H1 (cell line): ENCODE results near the gene SLC11A1. TPM values are rescaled to one million over a fixed set of nuclear protein-coding genes. Genes with fewer than 3 reads are reported as not detected.

Experiments
- EGR1 ChIP-seq: IDR thresholded peaks from 2 replicates; pipeline ENCODE4 v1.6.1; 2011; ENCODE audit warnings: low read depth, low read length, borderline replicate concordance
- polyA plus RNA-seq, 7 experiments: library from polyadenylated mRNA; depleted of rRNA in 3 of 7; stranded (reverse) in 5 of 7; unstranded in 2 of 7; fragments of >200 nt in 5 of 7; fragments of 200-250 nt in 2 of 7; gene quantifications; 1 replicate in 5 of 7; 2 replicates in 1 of 7; 4 replicates in 1 of 7; pipeline versions ENCODE4 v1.2.1 to v1.2.3, GENCODE V29; 2011 to 2013; ENCODE audit warnings: missing spikeins in 2 of 7, mixed read lengths in 2 of 7
- total RNA-seq: library from RNA; stranded (reverse); fragmentation: NEBNext Ultra II Directional; extraction: Animal tissue kit (Norgen Biotek cat#: 25700); gene quantifications from 2 replicates; pipeline ENCODE4 v1.2.1, GENCODE V29; 2021
- TF ChIP-seq, protein P1 (sequence below): IDR thresholded peaks from 2 replicates; pipeline ENCODE4 v1.6.1; 2012; ENCODE audit warnings: low read length, inconsistent platforms

Gene SLC11A1
- total and polyA plus RNA-seq, 2 of the 8 experiments (the other 6 are each of a cell fraction or from before 2014, with no cell fraction given): 0.20 to 0.43 TPM

DNA sequence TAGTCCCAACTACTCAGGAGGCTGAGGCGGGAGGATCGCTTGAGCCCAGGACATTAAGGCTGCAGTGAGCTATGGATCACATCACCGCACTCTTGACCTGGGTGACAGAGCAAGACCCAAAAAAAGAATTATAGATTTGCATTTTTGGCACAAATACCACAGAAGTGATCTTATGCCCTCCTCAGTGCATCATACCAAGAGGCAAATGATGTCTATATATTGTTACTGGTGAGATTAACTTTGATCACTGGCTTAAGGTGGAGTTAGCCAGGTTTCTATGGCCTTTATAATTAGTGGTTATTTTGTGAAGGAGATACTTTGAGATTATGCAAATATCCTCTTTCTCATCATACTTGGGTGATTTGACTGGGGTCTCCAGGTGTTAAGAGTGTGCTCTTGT lies 47.5 kb upstream of the SLC11A1 start (continued):
- TF ChIP-seq, protein P1, sequence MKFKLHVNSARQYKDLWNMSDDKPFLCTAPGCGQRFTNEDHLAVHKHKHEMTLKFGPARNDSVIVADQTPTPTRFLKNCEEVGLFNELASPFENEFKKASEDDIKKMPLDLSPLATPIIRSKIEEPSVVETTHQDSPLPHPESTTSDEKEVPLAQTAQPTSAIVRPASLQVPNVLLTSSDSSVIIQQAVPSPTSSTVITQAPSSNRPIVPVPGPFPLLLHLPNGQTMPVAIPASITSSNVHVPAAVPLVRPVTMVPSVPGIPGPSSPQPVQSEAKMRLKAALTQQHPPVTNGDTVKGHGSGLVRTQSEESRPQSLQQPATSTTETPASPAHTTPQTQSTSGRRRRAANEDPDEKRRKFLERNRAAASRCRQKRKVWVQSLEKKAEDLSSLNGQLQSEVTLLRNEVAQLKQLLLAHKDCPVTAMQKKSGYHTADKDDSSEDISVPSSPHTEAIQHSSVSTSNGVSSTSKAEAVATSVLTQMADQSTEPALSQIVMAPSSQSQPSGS: no peak
- TF ChIP-seq EGR1: no peak
